Measurements from ENCODE around the gene SYNRG. TPM values are rescaled to one million over a fixed set of nuclear protein-coding genes. Genes with fewer than 3 reads are reported as not detected.

SYNRG gene
- polyA plus RNA-seq, 2 of the 4 experiments (the other 2 are of a cell fraction): 13.1 to 17.4 TPM

- ChIA-PET POLR2A (no interaction called here), CTCF (interaction anchor here (1.1 to 2.3 kb wide), 4 partner anchors 13 to 64 kb away, joined by 3 to 9 read pairs (median 6); no protein-coding TSS in a partner anchor)
- no peaks in the 10 kb centered on the region for H3K9me3 ChIP-seq
- FAIRE-seq (no peak), DNase-seq (ENCODE audit: low read depth in 1 of 2, low spot score in 1 of 2) (no peak), ATAC-seq (no peak)
- peak overlapping the region; percentile 88 for H3K4me2 ChIP-seq
- peaks cover 43% of the 10 kb centered on the region for H3K4me1 ChIP-seq
- no peak for TF ChIP-seq HOXB5 (CRISPR knock-in tag; IDR thresholded peaks at IDR 0.05)
- TF ChIP-seq MAZ (IDR thresholded peaks at IDR 0.05; ENCODE audit: borderline replicate concordance, low read depth, low read length): no peak
- no peak for TF ChIP-seq ZFP36 (IDR thresholded peaks at IDR 0.05; ENCODE audit: borderline replicate concordance, partially characterized antibody)
- no peak for TF ChIP-seq KDM5A (IDR thresholded peaks at IDR 0.05)
- TF ChIP-seq RCOR1 (IDR thresholded peaks at IDR 0.05; ENCODE audit: low read depth, low read length): no peak
- TF ChIP-seq SMC3 (IDR thresholded peaks at IDR 0.05): no peak
- TF ChIP-seq EP300 (IDR thresholded peaks at IDR 0.05): no peak
- no peak for TF ChIP-seq EHF (CRISPR knock-in tag; IDR thresholded peaks at IDR 0.05)
- TF ChIP-seq TFCP2L1 (CRISPR knock-in tag; IDR thresholded peaks at IDR 0.05): no peak
- no peak for TF ChIP-seq CTCF (IDR thresholded peaks at IDR 0.05)
- TF ChIP-seq KDM1A (IDR thresholded peaks at IDR 0.05; ENCODE audit: low read depth): no peak
- no peak for TF ChIP-seq CHD2 (IDR thresholded peaks at IDR 0.05; ENCODE audit: low read length, partially characterized antibody)
- TF ChIP-seq CBX2 (IDR thresholded peaks at IDR 0.05; ENCODE audit: borderline replicate concordance, low read depth): no peak
- TF ChIP-seq REST (IDR thresholded peaks at IDR 0.05): no peak
- no peak for TF ChIP-seq POLR2AphosphoS2 (conservative IDR thresholded peaks at IDR 0.05; ENCODE audit: low read length)
- TF ChIP-seq FOXS1 (CRISPR knock-in tag; IDR thresholded peaks at IDR 0.05): no peak
- no peak for TF ChIP-seq BHLHE40 (IDR thresholded peaks at IDR 0.05; ENCODE audit: low read depth, low read length)
- no peak overlapping the region for H3K4me3 ChIP-seq
- no peak overlapping the region for H3K27ac ChIP-seq
- WGBS (ENCODE audit: missing lambda C conversion rate): 53% methylated on average over 4 of the region's 4 CpGs
Observed at GRCh38 chr17:37492167-37492566, 117.1 kb downstream of the SYNRG start.

- WGBS (ENCODE audit: missing lambda C conversion rate): 16% methylated on average over 23 of the region's 24 CpGs
- Histone ChIP-seq H3K4me3 (peak overlapping the region; percentile 67), H3K27ac (peak overlapping the region; percentile 89 to 95; a peak in 5 of 6 replicates), H3K4me2 (peak overlapping the region; percentile 88), H3K9me3 (no peaks in the 10 kb centered on the region), H3K4me1 (peaks cover 43% of the 10 kb centered on the region)
- FAIRE-seq: no peak
- ChIA-PET POLR2A (interaction anchor here (0.9 kb wide), 1 partner anchor 84 kb away, joined by 4 read pairs; the partner anchor contains the start of genes ACACA and TADA2A), CTCF (interaction anchor here (0.7 to 2.3 kb wide), 11 partner anchors 12 to 326 kb away, joined by 3 to 9 read pairs (median 3); no protein-coding TSS in a partner anchor)
- ATAC-seq: peak; percentile 49 to 64
- DNase-seq (ENCODE audit: low read depth in 1 of 2, low spot score in 1 of 2): peak; percentile 82 to 90
- TF ChIP-seq RARB (CRISPR knock-in tag; IDR thresholded peaks at IDR 0.05) (0 out of 2 replicates have a peak, but pooled peaks have one; percentile 41), ZSCAN20 (CRISPR knock-in tag; IDR thresholded peaks at IDR 0.05) (no peak), BCL3 (IDR thresholded peaks at IDR 0.05) (no peak), HOXB5 (CRISPR knock-in tag; IDR thresholded peaks at IDR 0.05) (no peak), RFX5 (IDR thresholded peaks at IDR 0.05) (no peak), PBX3 (IDR thresholded peaks at IDR 0.05) (no peak), SMC3 (IDR thresholded peaks at IDR 0.05) (no peak), RCOR1 (IDR thresholded peaks at IDR 0.05; ENCODE audit: low read depth, low read length) (no peak), GATA3 (IDR thresholded peaks at IDR 0.05; ENCODE audit: borderline replicate concordance) (peak; percentile 34; the same call in 1 of the 2 replicates), KDM1A (IDR thresholded peaks at IDR 0.05; ENCODE audit: low read depth) (peak; percentile 88), HMGXB4 (CRISPR knock-in tag; IDR thresholded peaks at IDR 0.05; ENCODE audit: borderline replicate concordance) (no peak)
Observed at GRCh38 chr17:37490638-37491614, 118.3 kb downstream of the SYNRG start.

Data from A549 (cell line).